ENCODE results near the gene SLC6A1. TPM values are rescaled to one million over a fixed set of nuclear protein-coding genes. Genes with fewer than 3 reads are reported as not detected.

Gene SLC6A1
- polyA plus RNA-seq, 4 donors = 0.76 to 1.3 (median 0.90) TPM

DNA sequence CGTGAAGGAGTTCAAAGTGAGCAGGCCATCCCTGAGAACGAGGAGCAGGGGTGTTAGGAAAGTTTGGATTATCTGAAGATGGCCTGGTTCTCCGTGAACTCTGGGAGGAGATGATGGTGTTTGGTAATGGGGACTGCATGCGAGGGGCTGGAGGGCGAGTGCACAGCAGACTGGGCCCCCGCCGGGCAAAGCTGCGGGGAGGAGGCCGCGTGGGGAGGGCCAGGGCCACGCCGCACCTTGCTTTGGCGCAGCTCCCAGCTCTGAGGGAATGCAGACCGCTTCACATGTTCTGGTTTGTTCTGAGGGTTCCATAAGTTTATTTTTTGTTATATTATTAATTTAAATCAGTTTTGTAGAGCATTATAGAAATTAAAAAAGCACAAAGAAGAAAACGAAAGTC is 22.2 kb downstream of the SLC6A1 start:
- DNase-seq (ENCODE audit: low read depth in 4 of 4, low spot score in 3 of 4) = no peak

GRCh38 chr3:11015369-11015768 is 22.8 kb downstream of the SLC6A1 start:
- DNase-seq (ENCODE audit: low read depth in 4 of 4, low spot score in 3 of 4) = no peak

DNA sequence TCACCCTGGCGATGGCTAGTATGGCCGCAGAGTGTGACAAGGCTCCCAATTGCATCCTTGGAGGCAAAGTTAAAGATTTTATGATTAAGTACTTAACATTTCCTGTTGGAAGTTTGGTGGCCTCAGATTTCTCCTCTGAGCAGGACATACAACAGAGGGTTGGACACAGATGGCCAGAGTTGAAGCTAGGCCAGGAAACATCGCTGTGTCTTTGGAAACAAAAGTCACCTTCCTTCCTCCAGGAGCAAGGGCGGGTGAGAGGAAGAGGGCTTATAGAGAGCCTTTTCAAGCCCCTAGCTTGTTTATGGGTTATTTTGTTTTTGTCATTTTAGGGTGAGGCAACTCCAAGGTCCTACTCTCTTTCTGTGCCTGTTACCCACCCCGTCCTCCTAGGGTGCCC is 24.2 kb downstream of the SLC6A1 start:
- no peak for DNase-seq (ENCODE audit: low read depth in 4 of 4, low spot score in 3 of 4)

DNA sequence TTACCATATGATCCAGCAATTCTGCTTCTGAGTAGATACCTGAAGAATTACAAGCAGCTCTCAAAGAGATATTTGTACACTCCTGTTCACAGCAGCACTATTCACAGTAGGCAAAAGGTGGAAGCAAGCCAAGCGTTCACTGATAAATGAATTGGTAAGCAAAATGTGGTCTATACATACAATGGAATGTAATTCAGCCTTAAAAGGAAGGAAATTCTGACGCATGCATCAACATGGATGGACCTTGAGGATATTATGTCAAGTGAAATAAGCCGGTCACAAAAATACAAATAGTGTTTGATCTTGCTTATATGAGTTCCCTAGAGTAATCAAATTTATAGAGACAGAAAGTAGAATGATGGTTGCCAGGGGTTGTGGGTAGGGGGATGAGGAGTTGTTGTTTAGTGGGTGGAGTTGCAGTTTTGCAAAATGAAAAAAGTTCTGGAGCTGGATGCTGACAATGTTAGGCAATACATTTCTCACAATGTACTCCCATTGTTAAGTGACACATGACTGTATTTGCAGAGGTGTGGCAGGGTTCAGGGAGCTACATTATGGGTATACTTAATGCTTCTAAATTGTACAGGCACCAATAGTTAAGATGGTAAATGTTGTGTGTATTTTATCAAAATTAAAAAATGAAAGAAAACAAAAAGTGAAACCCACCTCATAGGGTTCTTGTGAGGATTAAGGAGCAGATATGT is 26.7 kb downstream of the SLC6A1 start:
- no peak for DNase-seq (ENCODE audit: low read depth in 4 of 4, low spot score in 3 of 4)

DNA sequence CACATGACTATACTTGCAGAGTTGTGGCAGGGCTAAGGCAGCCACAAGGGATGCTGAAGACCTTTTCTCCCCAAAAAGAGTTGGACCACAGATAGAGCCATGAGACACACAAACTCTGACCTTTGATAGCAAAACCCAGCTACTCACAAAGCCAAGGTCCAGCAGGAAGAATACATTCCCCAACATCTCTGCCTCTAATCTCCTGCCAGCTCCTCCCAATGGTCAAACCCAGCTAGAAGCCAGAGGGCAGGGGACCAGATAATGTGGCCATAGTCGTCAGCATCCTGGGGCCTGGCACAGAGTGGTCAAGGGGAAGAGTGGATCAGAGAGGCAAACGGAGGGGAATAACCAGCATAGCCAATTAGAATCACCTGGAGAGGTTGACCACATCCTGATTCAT is 28.2 kb downstream of the SLC6A1 start:
- DNase-seq (ENCODE audit: low read depth in 4 of 4, low spot score in 3 of 4) = no peak

GRCh38 chr3:11021611-11022011 is 29.1 kb downstream of the SLC6A1 start:
- DNase-seq (ENCODE audit: low read depth in 4 of 4, low spot score in 3 of 4) = no peak

- no peak for DNase-seq (ENCODE audit: low read depth in 4 of 4, low spot score in 3 of 4)
Observed at GRCh38 chr3:11022115-11022514, 29.6 kb downstream of the SLC6A1 start.

DNA sequence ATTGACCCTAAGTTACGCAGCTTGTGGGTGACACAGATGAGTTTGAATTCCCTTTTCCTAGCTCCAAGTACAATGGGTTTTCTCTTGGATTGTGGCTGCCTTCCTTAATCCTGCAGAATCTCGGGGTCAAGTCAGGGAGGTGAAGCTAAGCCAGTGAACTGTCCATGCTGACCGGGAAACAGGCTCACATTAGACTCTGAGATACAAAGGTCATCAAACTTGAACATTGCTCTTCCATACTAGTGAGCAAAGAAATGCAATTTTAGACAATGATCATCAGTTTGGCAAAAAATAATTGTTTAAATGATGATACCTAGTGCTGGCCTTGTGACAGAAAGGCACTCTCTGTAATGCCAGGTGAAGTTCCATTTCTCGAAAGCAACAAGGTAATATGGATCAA is 31.6 kb downstream of the SLC6A1 start:
- no peak for DNase-seq (ENCODE audit: low read depth in 4 of 4, low spot score in 3 of 4)

GRCh38 chr3:11029948-11030347 is 37.4 kb downstream of the SLC6A1 start:
- no peak for DNase-seq (ENCODE audit: low read depth in 4 of 4, low spot score in 3 of 4)

GRCh38 chr3:11033871-11034270 is 41.3 kb downstream of the SLC6A1 start:
- DNase-seq (ENCODE audit: low read depth in 4 of 4, low spot score in 3 of 4) = no peak

DNA sequence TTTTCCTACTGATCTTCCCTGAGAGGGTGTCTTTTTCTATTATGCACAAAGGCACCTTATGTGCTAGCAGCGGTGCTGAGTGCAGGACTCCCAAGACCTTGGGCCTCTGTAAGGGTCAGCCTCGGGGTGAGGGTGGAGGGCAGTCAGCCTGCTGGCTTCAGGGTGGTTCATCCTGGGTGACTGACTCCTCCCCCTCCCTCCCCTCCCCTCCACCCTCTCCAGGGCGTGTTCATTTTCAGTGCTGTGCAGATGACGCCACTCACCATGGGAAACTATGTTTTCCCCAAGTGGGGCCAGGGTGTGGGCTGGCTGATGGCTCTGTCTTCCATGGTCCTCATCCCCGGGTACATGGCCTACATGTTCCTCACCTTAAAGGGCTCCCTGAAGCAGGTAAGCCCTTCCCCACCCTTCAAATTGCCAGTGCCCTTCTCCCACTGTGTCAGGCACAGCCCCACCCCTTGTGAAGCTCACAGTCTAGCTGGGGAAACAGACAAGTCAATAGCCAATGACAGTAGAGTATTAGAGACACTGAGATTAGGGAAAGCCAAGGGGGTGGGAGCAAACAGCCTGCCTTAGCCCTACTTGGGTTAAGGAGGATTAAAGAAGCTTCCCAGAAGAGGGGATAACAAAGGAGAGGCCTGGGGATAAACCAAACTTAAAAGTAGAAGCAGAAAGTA is 41.9 kb downstream of the SLC6A1 start:
- no peak for DNase-seq (ENCODE audit: low read depth in 4 of 4, low spot score in 3 of 4)

DNA sequence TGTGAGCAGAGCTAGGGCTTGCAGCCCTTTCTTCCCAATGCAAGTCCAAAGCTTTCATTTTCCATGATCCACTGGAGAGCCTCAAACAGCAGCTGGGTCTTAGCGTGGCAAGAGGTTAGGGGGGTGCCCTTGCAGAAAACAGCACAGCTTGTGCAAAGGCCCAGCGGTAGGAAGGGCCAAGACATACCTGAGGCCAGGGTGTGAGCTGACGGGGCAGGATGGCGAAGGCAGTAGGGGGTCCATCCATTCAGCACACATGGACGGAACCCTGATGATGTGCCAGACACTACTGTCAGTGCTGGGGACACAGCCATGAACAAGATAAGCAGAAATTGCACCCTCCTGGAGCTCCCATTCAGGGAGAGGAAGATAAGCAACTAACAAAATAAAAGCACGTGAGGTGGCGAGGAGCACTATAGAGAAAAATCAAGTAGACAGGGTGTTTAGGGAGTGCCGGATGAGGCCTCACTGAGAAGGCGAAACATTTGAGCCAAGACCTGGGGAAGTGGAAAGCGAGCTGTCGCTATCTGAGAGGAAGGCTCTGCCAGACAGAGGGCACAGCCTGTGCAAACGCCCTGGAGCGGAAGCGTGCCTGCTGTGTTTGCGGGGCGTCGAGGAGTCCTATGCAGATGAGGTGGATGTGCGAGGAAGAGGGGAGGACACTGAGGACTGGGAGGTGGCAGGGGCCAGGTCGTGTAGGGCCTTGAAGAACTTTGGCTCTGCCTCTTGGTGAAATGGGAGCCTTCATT is 43.4 kb downstream of the SLC6A1 start:
- DNase-seq (ENCODE audit: low read depth in 4 of 4, low spot score in 3 of 4) = no peak

- DNase-seq (ENCODE audit: low read depth in 4 of 4, low spot score in 3 of 4) = no peak
Observed at GRCh38 chr3:11037241-11037873, 44.8 kb downstream of the SLC6A1 start.

DNA sequence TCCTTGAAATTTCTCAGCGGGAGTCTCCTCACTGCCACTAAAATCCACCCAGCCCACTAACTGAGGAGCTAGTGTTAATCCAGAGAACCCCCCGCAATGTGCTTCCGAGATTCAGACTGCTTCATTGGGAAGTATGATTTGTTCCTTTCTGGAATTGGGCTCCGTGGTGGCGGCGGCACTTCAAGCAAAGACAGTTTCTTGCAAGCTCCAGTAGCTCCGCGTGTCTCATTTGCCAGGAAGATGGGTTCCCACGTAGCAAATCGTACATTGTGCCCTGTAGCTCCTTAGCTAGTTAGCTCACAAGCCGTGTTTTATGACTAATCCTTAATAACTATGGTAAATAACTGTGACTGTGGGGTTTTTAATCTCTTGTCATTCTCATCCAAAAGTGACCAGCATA is 45.4 kb downstream of the SLC6A1 start:
- DNase-seq (ENCODE audit: low read depth in 4 of 4, low spot score in 3 of 4) = no peak

- no peak for DNase-seq (ENCODE audit: low read depth in 4 of 4, low spot score in 3 of 4)
Observed at GRCh38 chr3:11045536-11045935, 53.0 kb downstream of the SLC6A1 start.

GRCh38 chr3:11047500-11047899 is 55.0 kb downstream of the SLC6A1 start:
- no peak for DNase-seq (ENCODE audit: low read depth in 4 of 4, low spot score in 3 of 4)

- no peak for DNase-seq (ENCODE audit: low read depth in 4 of 4, low spot score in 3 of 4)
Observed at GRCh38 chr3:11050666-11051323, 58.2 kb downstream of the SLC6A1 start.

GRCh38 chr3:11053926-11054503 is 61.5 kb downstream of the SLC6A1 start:
- DNase-seq (ENCODE audit: low read depth in 4 of 4, low spot score in 3 of 4) = no peak

DNA sequence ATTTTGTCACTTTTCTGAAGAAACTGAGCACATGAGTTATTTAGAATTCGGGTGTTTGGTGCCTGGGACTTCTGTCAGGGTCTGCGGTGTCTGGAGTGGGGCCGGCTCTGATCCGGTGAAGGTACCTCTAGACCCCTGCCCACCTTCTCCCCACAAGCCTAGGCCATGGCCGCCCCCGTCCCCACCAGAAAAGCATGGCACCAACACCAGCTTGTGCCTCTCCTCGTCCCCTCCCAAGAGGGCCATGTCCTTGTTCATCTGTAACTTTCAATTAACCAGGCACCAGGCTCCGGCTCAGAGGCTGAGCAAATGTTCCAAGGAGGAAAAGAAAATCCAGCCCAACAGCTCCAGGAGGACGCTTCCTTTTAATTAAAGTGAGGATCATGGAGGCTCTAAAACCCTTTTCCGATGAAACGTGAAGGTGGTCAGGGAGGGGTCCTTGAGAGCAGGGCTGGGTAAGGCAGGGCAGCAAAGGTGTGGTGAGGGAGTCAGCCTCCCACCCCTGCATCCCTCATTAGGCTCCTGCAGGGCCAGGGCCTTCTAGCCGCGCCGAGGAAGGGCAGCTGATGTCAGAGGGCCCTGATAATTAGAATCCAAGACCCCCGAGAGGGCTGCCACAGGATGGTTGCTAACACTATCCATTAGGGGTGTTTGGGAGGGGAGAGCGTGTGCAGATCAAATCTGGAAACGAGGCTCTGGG is 62.3 kb downstream of the SLC6A1 start:
- DNase-seq (ENCODE audit: low read depth in 4 of 4, low spot score in 3 of 4) = no peak

- DNase-seq (ENCODE audit: low read depth in 4 of 4, low spot score in 3 of 4) = no peak
Observed at GRCh38 chr3:11055496-11055895, 62.9 kb downstream of the SLC6A1 start.

All from left renal pelvis (tissue), 4 donors.